Measurements from ENCODE around the gene BRD2. TPM values are rescaled to one million over a fixed set of nuclear protein-coding genes. Genes with fewer than 3 reads are reported as not detected.

The BRD2 gene
- total and polyA plus RNA-seq, 2 of the 4 experiments (the other 2 are of a cell fraction): 99.5 to 144 TPM

DNA sequence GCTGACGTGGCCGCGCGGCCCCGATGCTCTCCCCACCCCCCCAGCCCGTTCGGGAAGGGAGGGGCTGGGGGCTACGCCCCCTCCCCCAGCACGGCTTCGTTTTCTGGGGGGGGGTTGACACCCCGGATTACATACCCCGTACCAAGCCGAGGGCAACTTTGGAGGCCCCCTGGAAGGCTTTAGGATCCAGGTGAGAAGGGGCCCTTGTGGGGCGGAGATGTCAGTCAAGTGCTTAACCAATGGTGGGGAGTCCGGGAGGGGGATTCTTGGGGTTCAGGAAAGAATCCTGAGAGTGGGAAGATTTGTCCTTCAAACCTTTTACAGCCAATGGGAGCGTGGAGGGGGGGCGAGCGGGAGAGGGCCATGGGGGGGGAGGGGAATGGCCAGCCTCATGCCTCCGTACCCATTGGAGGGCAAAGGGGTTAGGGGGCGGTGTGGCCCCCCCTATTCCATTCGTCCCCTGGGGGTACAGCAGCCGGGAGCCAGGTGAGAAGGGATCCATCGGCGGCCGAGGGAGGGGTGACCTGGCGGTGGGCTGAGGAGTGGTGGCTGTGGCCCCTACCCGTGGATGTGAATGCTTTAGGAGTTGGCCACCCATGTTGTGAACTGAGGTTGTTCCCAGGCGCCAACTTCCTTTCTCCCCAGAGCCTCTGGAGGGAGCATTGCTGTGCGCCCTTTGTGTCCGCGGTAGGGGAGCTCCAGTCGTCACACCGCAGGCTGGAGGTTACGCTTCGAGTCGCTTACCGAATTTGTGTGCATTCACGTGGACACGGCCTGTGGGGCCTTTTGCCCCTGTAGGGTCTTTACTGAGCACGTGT lies 682 bp downstream of the BRD2 start (continued):
- TF ChIP-seq MAZ (IDR thresholded peaks at IDR 0.05; ENCODE audit: borderline replicate concordance, low read depth, low read length): peak; percentile 77

DNA sequence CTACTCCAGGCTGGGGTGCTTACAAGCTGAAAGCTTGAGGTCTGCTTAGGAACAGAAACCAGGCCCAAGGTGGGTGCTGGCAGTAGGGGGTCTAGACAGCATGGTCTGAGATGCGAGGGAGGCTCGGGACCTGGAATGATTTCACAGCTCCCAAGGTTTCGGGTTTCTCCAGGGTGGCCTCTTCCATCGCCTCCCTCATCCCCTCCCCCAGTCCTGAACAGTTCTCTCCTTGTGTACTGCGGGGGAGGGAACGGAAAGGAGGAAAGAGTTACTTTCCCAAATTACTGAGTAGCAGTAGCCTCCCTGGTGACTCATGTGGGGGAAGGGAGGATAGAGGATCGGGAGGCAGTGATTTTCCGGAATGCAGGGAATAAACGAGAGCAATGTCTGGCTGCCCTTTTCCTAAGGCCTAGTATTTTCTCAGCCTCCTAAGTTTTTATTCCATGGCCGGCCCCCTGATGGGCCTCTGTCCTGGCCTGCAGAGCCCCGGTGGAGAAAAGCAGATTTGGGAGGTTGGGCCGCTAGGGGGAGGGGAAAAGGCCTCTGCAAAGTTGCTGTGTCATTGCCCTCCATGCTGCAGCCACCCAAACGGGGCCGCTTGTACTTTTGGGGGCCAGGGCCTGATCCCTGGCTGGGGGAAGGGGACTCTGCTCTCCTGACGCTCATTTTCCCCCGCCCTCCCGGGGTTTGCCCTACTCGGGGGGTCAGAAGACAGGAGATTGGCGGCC lies 1.5 kb downstream of the BRD2 start:
- Histone ChIP-seq H3K9me3 (ENCODE audit: control insufficient read depth, insufficient read depth, low read length) (no peaks in the 10 kb centered on the region), H2AK5ac (ENCODE audit: low read depth, low read length) (peak overlapping the region; percentile 100), H4K91ac (ENCODE audit: insufficient read depth, low read depth, low read length) (peak overlapping the region; percentile 100), H3K79me1 (ENCODE audit: low read depth in 1 of 2, low read length in 2 of 2) (peaks cover 6 to 56% of the 10 kb centered on the region in 2 experiments; a peak in 3 of 4 replicates), H3K27me3 (ENCODE audit: control insufficient read depth, insufficient read depth, low read length) (no peaks in the 10 kb centered on the region), H2AK9ac (replicated peaks; ENCODE audit: low read depth, low read length, poor library complexity) (peak overlapping the region; percentile 100), H3K9me1 (ENCODE audit: insufficient read depth, low read length) (no peaks in the 10 kb centered on the region; the same call in 1 of the 2 replicates), H2BK120ac (ENCODE audit: low read depth, low read length) (peak overlapping the region; percentile 92), H3K23ac (ENCODE audit: low read depth, low read length) (peak overlapping the region; percentile 99), H3K14ac (replicated peaks; ENCODE audit: low read depth, low read length) (peak overlapping the region; percentile 100), H3K9ac (ENCODE audit: low read depth, low read length) (peak overlapping the region; percentile 96), H3K4ac (ENCODE audit: low read depth, low read length) (peak overlapping the region; percentile 99), H3K36me3 (ENCODE audit: control insufficient read depth, insufficient read depth, low read length) (peaks cover 21% of the 10 kb centered on the region), H4K5ac (ENCODE audit: low read depth, low read length) (peak overlapping the region; percentile 97), H3K4me3 (ENCODE audit: insufficient read depth, low read depth, low read length) (peak overlapping the region; percentile 59), H3K56ac (ENCODE audit: extremely low read depth, insufficient read depth, low read length) (peak overlapping the region; percentile 100), H4K20me1 (ENCODE audit: insufficient read depth, low read length) (peaks cover 33% of the 10 kb centered on the region), H2BK15ac (ENCODE audit: low read depth, low read length) (peak overlapping the region; percentile 95; the same call in 2 of the 3 replicates), H3K4me1 (ENCODE audit: control insufficient read depth, insufficient read depth, low read length) (peaks cover 4% of the 10 kb centered on the region; the same call in 1 of the 2 replicates), H3K4me2 (ENCODE audit: low read depth, low read length) (peak overlapping the region; percentile 75), H2BK5ac (ENCODE audit: low read depth, low read length, poor library complexity, severe bottlenecking) (peak overlapping the region; percentile 99), H4K8ac (ENCODE audit: low read depth in 2 of 2, low read length in 2 of 2) (peak overlapping the region; percentile 99 to 100), H2AFZ (replicated peaks; ENCODE audit: low read length, poor library complexity) (peak overlapping the region; percentile 33), H3K18ac (ENCODE audit: low read depth, low read length) (peak overlapping the region; percentile 99), H3K27ac (ENCODE audit: insufficient read depth, low read length) (peak overlapping the region; percentile 100), H2BK20ac (ENCODE audit: low read depth, low read length) (peak overlapping the region; percentile 40)
- peak; percentile 19 for ATAC-seq (ENCODE audit: low read depth)
- peak; percentile 97 for DNase-seq
- intact Hi-C loops (cut with micrococcal nuclease) (loop anchor here (1.0 to 5.0 kb wide), 4 partner anchors 17 to 783 kb away; partner anchors contain the start of gene HLA-DMA), dilution Hi-C loops (cut with HindIII; ENCODE audit: low sequenced_read_pairs, unreplicated experiment) (no loop called here), in situ Hi-C loops (cut with MboI; ENCODE audit: low sequenced_read_pairs) (loop anchor here (5.0 to 25.0 kb wide), 2 partner anchors 78 to 783 kb away; partner anchors contain the start of genes AGER, AGPAT1, GPSM3 and PBX2)
- POLR2A ChIA-PET (ENCODE audit: unreplicated experiment): interaction anchor here (0.6 to 2.3 kb wide), 5 partner anchors 22 to 282 kb away, joined by 3 to 6 read pairs (median 5); no protein-coding TSS in a partner anchor
- BruUV-seq (replicated peaks): no TSS peak
- WGBS, 2 experiments (ENCODE audit: extremely low coverage in 2 of 2, insufficient read length in 1 of 2): no CpG with 5 or more reads among the region's 19 CpGs
- CTCF ChIA-PET: interaction anchor here (1.0 to 2.8 kb wide), 2 partner anchors 16 to 36 kb away, joined by 4 to 18 read pairs; partner anchors contain the start of gene HLA-DMA
- TF ChIP-seq, protein P1, sequence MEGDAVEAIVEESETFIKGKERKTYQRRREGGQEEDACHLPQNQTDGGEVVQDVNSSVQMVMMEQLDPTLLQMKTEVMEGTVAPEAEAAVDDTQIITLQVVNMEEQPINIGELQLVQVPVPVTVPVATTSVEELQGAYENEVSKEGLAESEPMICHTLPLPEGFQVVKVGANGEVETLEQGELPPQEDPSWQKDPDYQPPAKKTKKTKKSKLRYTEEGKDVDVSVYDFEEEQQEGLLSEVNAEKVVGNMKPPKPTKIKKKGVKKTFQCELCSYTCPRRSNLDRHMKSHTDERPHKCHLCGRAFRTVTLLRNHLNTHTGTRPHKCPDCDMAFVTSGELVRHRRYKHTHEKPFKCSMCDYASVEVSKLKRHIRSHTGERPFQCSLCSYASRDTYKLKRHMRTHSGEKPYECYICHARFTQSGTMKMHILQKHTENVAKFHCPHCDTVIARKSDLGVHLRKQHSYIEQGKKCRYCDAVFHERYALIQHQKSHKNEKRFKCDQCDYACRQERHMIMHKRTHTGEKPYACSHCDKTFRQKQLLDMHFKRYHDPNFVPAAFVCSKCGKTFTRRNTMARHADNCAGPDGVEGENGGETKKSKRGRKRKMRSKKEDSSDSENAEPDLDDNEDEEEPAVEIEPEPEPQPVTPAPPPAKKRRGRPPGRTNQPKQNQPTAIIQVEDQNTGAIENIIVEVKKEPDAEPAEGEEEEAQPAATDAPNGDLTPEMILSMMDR (conservative IDR thresholded peaks at IDR 0.05; ENCODE audit: low read depth, low read length): no peak
- TF ChIP-seq SMC3 (IDR thresholded peaks at IDR 0.05; ENCODE audit: low read depth, low read length): no peak
- peak; percentile 20 for TF ChIP-seq RAD21 (IDR thresholded peaks at IDR 0.05; ENCODE audit: low read length)
- no peak; the same call in 1 of the 2 replicates for TF ChIP-seq RFX5 (IDR thresholded peaks at IDR 0.05; ENCODE audit: low read depth, low read length)
- TF ChIP-seq, protein P2, sequence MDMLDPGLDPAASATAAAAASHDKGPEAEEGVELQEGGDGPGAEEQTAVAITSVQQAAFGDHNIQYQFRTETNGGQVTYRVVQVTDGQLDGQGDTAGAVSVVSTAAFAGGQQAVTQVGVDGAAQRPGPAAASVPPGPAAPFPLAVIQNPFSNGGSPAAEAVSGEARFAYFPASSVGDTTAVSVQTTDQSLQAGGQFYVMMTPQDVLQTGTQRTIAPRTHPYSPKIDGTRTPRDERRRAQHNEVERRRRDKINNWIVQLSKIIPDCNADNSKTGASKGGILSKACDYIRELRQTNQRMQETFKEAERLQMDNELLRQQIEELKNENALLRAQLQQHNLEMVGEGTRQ (IDR thresholded peaks at IDR 0.05; ENCODE audit: low read depth, low read length): no peak
- peak; percentile 87 for TF ChIP-seq FOS (IDR thresholded peaks at IDR 0.05; ENCODE audit: low read depth, low read length)
- TF ChIP-seq, protein P3, sequence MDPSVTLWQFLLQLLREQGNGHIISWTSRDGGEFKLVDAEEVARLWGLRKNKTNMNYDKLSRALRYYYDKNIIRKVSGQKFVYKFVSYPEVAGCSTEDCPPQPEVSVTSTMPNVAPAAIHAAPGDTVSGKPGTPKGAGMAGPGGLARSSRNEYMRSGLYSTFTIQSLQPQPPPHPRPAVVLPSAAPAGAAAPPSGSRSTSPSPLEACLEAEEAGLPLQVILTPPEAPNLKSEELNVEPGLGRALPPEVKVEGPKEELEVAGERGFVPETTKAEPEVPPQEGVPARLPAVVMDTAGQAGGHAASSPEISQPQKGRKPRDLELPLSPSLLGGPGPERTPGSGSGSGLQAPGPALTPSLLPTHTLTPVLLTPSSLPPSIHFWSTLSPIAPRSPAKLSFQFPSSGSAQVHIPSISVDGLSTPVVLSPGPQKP (IDR thresholded peaks at IDR 0.05; ENCODE audit: borderline replicate concordance, low read depth, low read length): no peak
